Measurements from ENCODE around the gene PRKCH.
A peak's percentile ranks its signal among the peaks of the same experiment; 100 is the strongest.

PRKCH gene

GRCh38 chr14:61547186-61548069 is 226.0 kb downstream of the PRKCH start:
- H3K4me1 Mint-ChIP-seq: peaks cover 45% of the 10 kb centered on the region
- no peaks in the 10 kb centered on the region for H3K27me3 Mint-ChIP-seq
- H3K4me3 Mint-ChIP-seq: no peak overlapping the region
- H3K27ac Mint-ChIP-seq: peak overlapping the region; percentile 70
- H3K9me3 Mint-ChIP-seq: no peaks in the 10 kb centered on the region
- H3K36me3 Mint-ChIP-seq: peaks cover 36% of the 10 kb centered on the region

- no peak overlapping the region for H3K4me3 Mint-ChIP-seq
- H3K27ac Mint-ChIP-seq: peak overlapping the region; percentile 86
- H3K4me1 Mint-ChIP-seq: peaks cover 63% of the 10 kb centered on the region
- no peaks in the 10 kb centered on the region for H3K27me3 Mint-ChIP-seq
- H3K36me3 Mint-ChIP-seq: peaks cover 41% of the 10 kb centered on the region
- H3K9me3 Mint-ChIP-seq: no peaks in the 10 kb centered on the region
Observed at GRCh38 chr14:61549425-61549824, 228.0 kb downstream of the PRKCH start.

GRCh38 chr14:61551384-61551783 is 230.0 kb downstream of the PRKCH start:
- Mint-ChIP-seq H3K4me1 (peaks cover 59% of the 10 kb centered on the region), H3K27me3 (no peaks in the 10 kb centered on the region), H3K9me3 (no peaks in the 10 kb centered on the region), H3K36me3 (peaks cover 33% of the 10 kb centered on the region), H3K27ac (peak overlapping the region; percentile 59), H3K4me3 (no peak overlapping the region)

- H3K4me1 Mint-ChIP-seq: peaks cover 64% of the 10 kb centered on the region
- no peaks in the 10 kb centered on the region for H3K9me3 Mint-ChIP-seq
- peak overlapping the region; percentile 94 for H3K27ac Mint-ChIP-seq
- no peaks in the 10 kb centered on the region for H3K27me3 Mint-ChIP-seq
- peaks cover 33% of the 10 kb centered on the region for H3K36me3 Mint-ChIP-seq
- no peak overlapping the region for H3K4me3 Mint-ChIP-seq
Observed at GRCh38 chr14:61552241-61552640, 230.9 kb downstream of the PRKCH start.

- peaks cover 62% of the 10 kb centered on the region for H3K4me1 Mint-ChIP-seq
- H3K27ac Mint-ChIP-seq: peak overlapping the region; percentile 83
- H3K4me3 Mint-ChIP-seq: no peak overlapping the region
- H3K36me3 Mint-ChIP-seq: peaks cover 30% of the 10 kb centered on the region
- H3K9me3 Mint-ChIP-seq: no peaks in the 10 kb centered on the region
- no peaks in the 10 kb centered on the region for H3K27me3 Mint-ChIP-seq
Observed at GRCh38 chr14:61553730-61554641, 232.6 kb downstream of the PRKCH start.

- no peaks in the 10 kb centered on the region for H3K27me3 Mint-ChIP-seq
- H3K4me1 Mint-ChIP-seq: peaks cover 55% of the 10 kb centered on the region
- H3K36me3 Mint-ChIP-seq: peaks cover 24% of the 10 kb centered on the region
- no peaks in the 10 kb centered on the region for H3K9me3 Mint-ChIP-seq
- H3K4me3 Mint-ChIP-seq: no peak overlapping the region
- H3K27ac Mint-ChIP-seq: no peak overlapping the region
Observed at GRCh38 chr14:61555056-61555838, 233.9 kb downstream of the PRKCH start.

- H3K27ac Mint-ChIP-seq: no peak overlapping the region
- peaks cover 17% of the 10 kb centered on the region for H3K36me3 Mint-ChIP-seq
- H3K27me3 Mint-ChIP-seq: no peaks in the 10 kb centered on the region
- no peak overlapping the region for H3K4me3 Mint-ChIP-seq
- peaks cover 44% of the 10 kb centered on the region for H3K4me1 Mint-ChIP-seq
- no peaks in the 10 kb centered on the region for H3K9me3 Mint-ChIP-seq
Observed at GRCh38 chr14:61556455-61556854, 235.1 kb downstream of the PRKCH start.

GRCh38 chr14:61557262-61557661 is 235.9 kb downstream of the PRKCH start:
- Mint-ChIP-seq H3K27me3 (no peaks in the 10 kb centered on the region), H3K36me3 (peaks cover 11% of the 10 kb centered on the region), H3K9me3 (no peaks in the 10 kb centered on the region), H3K27ac (no peak overlapping the region), H3K4me1 (peaks cover 43% of the 10 kb centered on the region), H3K4me3 (no peak overlapping the region)

GRCh38 chr14:61557854-61558253 is 236.5 kb downstream of the PRKCH start:
- Mint-ChIP-seq H3K27me3 (no peaks in the 10 kb centered on the region), H3K27ac (no peak overlapping the region), H3K36me3 (peaks cover 9% of the 10 kb centered on the region), H3K9me3 (no peaks in the 10 kb centered on the region), H3K4me3 (no peak overlapping the region), H3K4me1 (peaks cover 43% of the 10 kb centered on the region)

GRCh38 chr14:61558271-61558670 is 236.9 kb downstream of the PRKCH start:
- Mint-ChIP-seq H3K4me1 (peaks cover 43% of the 10 kb centered on the region), H3K36me3 (peaks cover 8% of the 10 kb centered on the region), H3K4me3 (no peak overlapping the region), H3K27ac (no peak overlapping the region), H3K27me3 (no peaks in the 10 kb centered on the region), H3K9me3 (no peaks in the 10 kb centered on the region)

GRCh38 chr14:61559641-61560201 is 238.3 kb downstream of the PRKCH start:
- Mint-ChIP-seq H3K9me3 (no peaks in the 10 kb centered on the region), H3K36me3 (peaks cover 4% of the 10 kb centered on the region), H3K27me3 (no peaks in the 10 kb centered on the region), H3K4me3 (no peak overlapping the region), H3K4me1 (peaks cover 41% of the 10 kb centered on the region), H3K27ac (no peak overlapping the region)

- Mint-ChIP-seq H3K4me3 (no peak overlapping the region), H3K27ac (no peak overlapping the region), H3K36me3 (peaks cover 4% of the 10 kb centered on the region), H3K9me3 (no peaks in the 10 kb centered on the region), H3K27me3 (no peaks in the 10 kb centered on the region), H3K4me1 (peaks cover 35% of the 10 kb centered on the region)
Observed at GRCh38 chr14:61560323-61560722, 238.9 kb downstream of the PRKCH start.

GRCh38 chr14:61561104-61561503 is 239.7 kb downstream of the PRKCH start:
- H3K36me3 Mint-ChIP-seq: peaks cover 4% of the 10 kb centered on the region
- no peak overlapping the region for H3K27ac Mint-ChIP-seq
- H3K4me1 Mint-ChIP-seq: peaks cover 41% of the 10 kb centered on the region
- H3K9me3 Mint-ChIP-seq: no peaks in the 10 kb centered on the region
- no peak overlapping the region for H3K4me3 Mint-ChIP-seq
- H3K27me3 Mint-ChIP-seq: no peaks in the 10 kb centered on the region

GRCh38 chr14:61561657-61562276 is 240.4 kb downstream of the PRKCH start:
- H3K36me3 Mint-ChIP-seq: peaks cover 4% of the 10 kb centered on the region
- H3K4me1 Mint-ChIP-seq: peaks cover 47% of the 10 kb centered on the region
- H3K9me3 Mint-ChIP-seq: no peaks in the 10 kb centered on the region
- H3K27me3 Mint-ChIP-seq: no peaks in the 10 kb centered on the region
- H3K4me3 Mint-ChIP-seq: no peak overlapping the region
- H3K27ac Mint-ChIP-seq: no peak overlapping the region

Data from activated naive CD4-positive, alpha-beta T cell treated with anti-CD3 and anti-CD28 coated beads, Interleukin-2, amount 50 U/mL, for 24 hours (primary cell).